GM12878 (cell line): ENCODE data around the gene HMGB1. TPM values are rescaled to one million over a fixed set of nuclear protein-coding genes. Genes with fewer than 3 reads are reported as not detected.

Experiments
- ATAC-seq: fragments of 200-7000 bp; cut with Tn5 transposase; 3 replicates; pipeline ENCODE4 v1.9.1; 2020; ENCODE audit warnings: mild to moderate bottlenecking, moderate library complexity
- BruUV-seq: library from RNA; stranded (reverse); fragments of 400-500 nt; replicated peaks from 2 replicates; lab custom pipeline; 2021; lab: Mats Ljungman, UMichigan
- CTCF ChIA-PET: fragments of 300-600 bp; sonication (Branson Sonifier 250); formaldehyde crosslinking; extraction: SDS; loops from one replicate; lab custom pipeline; 2021; ENCODE audit warnings: inconsistent platforms; lab: Yijun Ruan, JAX
- POLR2A ChIA-PET: fragments of 350-600 bp; formaldehyde crosslinking; extraction: SDS; loops from one replicate; lab custom pipeline; 2021; ENCODE audit warnings: inconsistent platforms; lab: Charles Lee
- RAD21 ChIA-PET: fragments of 300-600 bp; sonication (Branson Sonifier 250); formaldehyde crosslinking; loops from one replicate; lab custom pipeline; 2023; ENCODE audit warnings: antibody characterized with exemption; ENCODE audit not compliant: unreplicated experiment; lab: Charles Lee
- SMC1A ChIA-PET: fragments of 300-600 bp; sonication (Branson Sonifier 250); formaldehyde crosslinking; loops from one replicate; lab custom pipeline; 2023; ENCODE audit not compliant: unreplicated experiment, uncharacterized antibody; lab: Charles Lee
- DNase-seq: peaks from one replicate; pipeline ENCODE4 v3.0.0-alpha.2; 2011; ENCODE audit warnings: low read depth, low spot score
- FAIRE-seq: peaks from 3 replicates; lab custom pipeline; 2011; peaks lifted over from hg19 to GRCh38; lab: Jason Lieb, UNC
- H2AFZ ChIP-seq: 2 replicates; pipeline ENCODE4 v1.6.0; 2011; ENCODE audit warnings: low read depth, low read length, control low read depth; ENCODE audit not compliant: control insufficient read depth
- H3K27ac ChIP-seq: 2 replicates; pipeline ENCODE4 v1.5.1; 2011; ENCODE audit warnings: control low read depth; ENCODE audit not compliant: control insufficient read depth, insufficient read depth
- H3K27me3 ChIP-seq, 2 experiments: replicated peaks in 1 of 2; 2 replicates each; pipeline versions ENCODE4 v1.6.0 to v1.6.1; 2011; ENCODE audit warnings: low read length in 1 of 2; ENCODE audit not compliant: control insufficient read depth in 2 of 2, insufficient read depth in 2 of 2
- H3K36me3 ChIP-seq, 2 experiments: 2 replicates each; pipeline ENCODE4 v1.5.1; 2011; ENCODE audit warnings: low read length in 1 of 2; ENCODE audit not compliant: control insufficient read depth in 2 of 2, insufficient read depth in 2 of 2
- H3K4me1 ChIP-seq: 2 replicates; pipeline ENCODE4 v1.6.1; 2011; ENCODE audit warnings: mild to moderate bottlenecking, low read length, moderate library complexity, mixed read lengths; ENCODE audit not compliant: control insufficient read depth, insufficient read depth
- H3K4me2 ChIP-seq: 2 replicates; pipeline ENCODE4 v1.6.0; 2011; ENCODE audit warnings: control low read depth; ENCODE audit not compliant: control insufficient read depth, insufficient read depth
- H3K4me3 ChIP-seq: fragments of 200-600 bp; sonication (generic); 2 replicates; pipeline ENCODE4 v1.5.1; 2016
- H3K79me2 ChIP-seq: 2 replicates; pipeline ENCODE4 v1.6.0; 2011; ENCODE audit warnings: low read length; ENCODE audit not compliant: control insufficient read depth, insufficient read depth
- H3K9ac ChIP-seq: 2 replicates; pipeline ENCODE4 v1.8.0; 2011; ENCODE audit warnings: low read length, control low read depth, mixed read lengths; ENCODE audit not compliant: control insufficient read depth, insufficient read depth
- H3K9me3 ChIP-seq: replicated peaks from 3 replicates; pipeline ENCODE4 v1.5.1; 2011; ENCODE audit warnings: mild to moderate bottlenecking, low read length; ENCODE audit not compliant: control insufficient read depth, insufficient read depth
- H4K20me1 ChIP-seq: 2 replicates; pipeline ENCODE4 v1.6.0; 2011; ENCODE audit not compliant: control insufficient read depth, insufficient read depth
- BACH1 ChIP-seq: fragments of 450-650 bp; IDR thresholded peaks from 2 replicates; pipeline ENCODE4 v1.6.1; 2017; ENCODE audit warnings: mild to moderate bottlenecking, borderline replicate concordance
- BCLAF1 ChIP-seq: fragments of 450-650 bp; IDR thresholded peaks from 2 replicates; pipeline ENCODE4 v1.6.1; 2017; ENCODE audit warnings: antibody characterized with exemption, mild to moderate bottlenecking, moderate library complexity
- CHD1 ChIP-seq: IDR thresholded peaks from 2 replicates; pipeline ENCODE4 v1.6.1; 2012; ENCODE audit warnings: low read depth, low read length, improper control_type of control experiment
- CHD4 ChIP-seq: fragments of 200-600 bp; sonication (generic); IDR thresholded peaks from 2 replicates; pipeline ENCODE4 v1.6.1; 2016; ENCODE audit warnings: mild to moderate bottlenecking
- FOXM1 ChIP-seq: IDR thresholded peaks from 2 replicates; pipeline ENCODE4 v1.6.1; 2012; ENCODE audit warnings: low read depth, mild to moderate bottlenecking, inconsistent platforms, low read length, moderate library complexity
- MYB ChIP-seq: fragments of 150-350 bp; IDR thresholded peaks from 2 replicates; pipeline ENCODE4 v1.6.1; 2014; ENCODE audit warnings: mild to moderate bottlenecking, low read depth, low read length, borderline replicate concordance
- NR2C2 ChIP-seq: IDR thresholded peaks from 2 replicates; pipeline ENCODE4 v1.6.1; 2011; ENCODE audit warnings: borderline replicate concordance, low read depth; ENCODE audit not compliant: control insufficient read depth, insufficient read length
- NR2F1 ChIP-seq: fragments of 450-650 bp; conservative IDR thresholded peaks from 2 replicates; pipeline ENCODE4 v1.6.1; 2017; ENCODE audit warnings: mild to moderate bottlenecking
- PBX3 ChIP-seq: IDR thresholded peaks from 2 replicates; pipeline ENCODE4 v1.6.1; 2011; ENCODE audit warnings: mild to moderate bottlenecking, low read depth, low read length, moderate library complexity; ENCODE audit not compliant: insufficient replicate concordance
- RB1 ChIP-seq: fragments of 450-650 bp; formaldehyde crosslinking; IDR thresholded peaks from 2 replicates; pipeline ENCODE4 v1.6.1; 2017; ENCODE audit warnings: mild to moderate bottlenecking, borderline replicate concordance
- RBBP5 ChIP-seq: fragments of 200-600 bp; sonication (generic); conservative IDR thresholded peaks from 2 replicates; pipeline ENCODE4 v1.6.1; 2016
- RUNX3 ChIP-seq: IDR thresholded peaks from 2 replicates; pipeline ENCODE4 v1.6.1; 2012; ENCODE audit warnings: low read length, inconsistent platforms
- STAT1 ChIP-seq: fragments of 450-650 bp; conservative IDR thresholded peaks from 2 replicates; pipeline ENCODE4 v1.6.1; 2014; ENCODE audit warnings: antibody characterized with exemption, mild to moderate bottlenecking
- ZBED1 ChIP-seq: IDR thresholded peaks from 2 replicates; pipeline ENCODE4 v1.6.1; 2016; ENCODE audit warnings: borderline replicate concordance
- ZNF207 ChIP-seq: fragments of 450-650 bp; IDR thresholded peaks from 2 replicates; pipeline ENCODE4 v1.6.1; 2014; ENCODE audit warnings: antibody characterized with exemption, mild to moderate bottlenecking, borderline replicate concordance
- ZNF622 ChIP-seq: fragments of 450-650 bp; IDR thresholded peaks from 2 replicates; pipeline ENCODE4 v1.6.1; 2017; ENCODE audit warnings: mild to moderate bottlenecking, inconsistent platforms
- ZNF687 ChIP-seq: fragments of 450-650 bp; IDR thresholded peaks from 2 replicates; pipeline ENCODE4 v1.6.1; 2017; ENCODE audit warnings: mild to moderate bottlenecking, moderate library complexity
- WGBS: methylation state at CpG from one replicate; pipeline ENCODE4 v1.1.6; 2016; ENCODE audit warnings: low lambda C conversion rate; ENCODE audit not compliant: insufficient replicate concordance, insufficient coverage; ENCODE audit errors: missing lambda C conversion rate; 5-methylcytosine and 5-hydroxymethylcytosine counted together
- in situ Hi-C: fragments of 300-500 bp; cut with MboI; formaldehyde crosslinking; loops from 9 replicates; pipeline ENCODE4 v1.14.3; 2018; ENCODE audit warnings: mixed read lengths
- intact Hi-C: fragments of 100-400 bp; cut with micrococcal nuclease; formaldehyde crosslinking; loops from one replicate; pipeline ENCODE4 v1.14.2; 2022; ENCODE audit not compliant: unreplicated experiment
- polyA plus RNA-seq, 11 experiments: library from polyadenylated mRNA; depleted of rRNA in 4 of 11; unstranded in 6 of 11; stranded (reverse) in 5 of 11; fragments of >200 nt; fragmentation: Nextera tagmentation in 4 of 11; fragmentation: Illumina TruSeq in 1 of 11; extraction: Ambion mirVana in 4 of 11; extraction: Trizol in 1 of 11; gene quantifications; 1 replicate in 1 of 11; 2 replicates in 10 of 11; pipeline versions ENCODE4 v1.2.1 to v1.2.3, GENCODE V29; 2011 to 2016; ENCODE audit warnings: inconsistent platforms in 2 of 11, missing spikeins in 2 of 11, low read depth in 1 of 11
- total RNA-seq, 4 experiments: library from RNA; depleted of rRNA in 3 of 4; stranded (reverse); fragments of >200 nt in 3 of 4; fragmentation: Illumina TruSeq in 1 of 4; extraction: Trizol in 1 of 4; gene quantifications; 2 replicates each; pipeline versions ENCODE4 v1.2.1 to v1.2.3, GENCODE V29; 2013 to 2021

The HMGB1 gene
- total and polyA plus RNA-seq, 10 of the 15 experiments (the other 5 are each of a cell fraction or from before 2014, with no cell fraction given), result 365 to 2,529 (median 1,396) TPM

- H3K79me2 ChIP-seq, result no peaks in the 10 kb centered on the region
- in situ Hi-C loops, result no loop called here
- H3K4me2 ChIP-seq, result no peak overlapping the region
- ChIA-PET POLR2A (interaction anchor here (0.6 kb wide), 1 partner anchor 87 kb away, joined by 7 read pairs; no protein-coding TSS in a partner anchor), SMC1A (interaction anchor here (0.6 to 1.3 kb wide), 2 partner anchors 20 to 46 kb away, joined by 3 read pairs; no protein-coding TSS in a partner anchor), RAD21 (no interaction called here), CTCF (no interaction called here)
- H3K9me3 ChIP-seq, result no peaks in the 10 kb centered on the region
- no peaks in the 10 kb centered on the region for H3K4me1 ChIP-seq
- 57% methylated on average over 11 of the region's 11 CpGs for WGBS
- H3K27ac ChIP-seq, result no peak overlapping the region
- BruUV-seq, result no TSS peak
- intact Hi-C loops, result no loop called here
- no peaks in the 10 kb centered on the region for H3K36me3 ChIP-seq
- FAIRE-seq (no peak), DNase-seq (no peak), ATAC-seq (no peak)
- H4K20me1 ChIP-seq, result no peaks in the 10 kb centered on the region
- H2AFZ ChIP-seq, result no peak overlapping the region
- H3K9ac ChIP-seq, result no peak overlapping the region
- H3K27me3 ChIP-seq, result peaks cover 0 to 2% of the 10 kb centered on the region in 2 experiments; a peak in 2 of 4 replicates
- H3K4me3 ChIP-seq, result no peak overlapping the region
- no peak for TF ChIP-seq MYB
- no peak for TF ChIP-seq NR2C2
- no peak for TF ChIP-seq RBBP5
- TF ChIP-seq STAT1, result no peak
- TF ChIP-seq CHD1, result no peak
- no peak for TF ChIP-seq PBX3
- TF ChIP-seq FOXM1, result no peak
- TF ChIP-seq BACH1, result no peak
- no peak for TF ChIP-seq ZNF622
- no peak for TF ChIP-seq CHD4
- no peak for TF ChIP-seq NR2F1
- TF ChIP-seq BCLAF1, result no peak
- TF ChIP-seq RB1, result no peak
- no peak for TF ChIP-seq ZBED1
- no peak for TF ChIP-seq RUNX3
- no peak for TF ChIP-seq ZNF207
- TF ChIP-seq ZNF687, result no peak
These were observed 20.7 kb upstream of the HMGB1 start for GRCh38 chr13:30486230-30487074.
